ENCODE data around the gene DIO3.
"Not testable (repeated sequence)": the region's sequence is repeated elsewhere in the genome, so short reads cannot be mapped to it uniquely, and the experiment has no call there.

DIO3 gene

DNA sequence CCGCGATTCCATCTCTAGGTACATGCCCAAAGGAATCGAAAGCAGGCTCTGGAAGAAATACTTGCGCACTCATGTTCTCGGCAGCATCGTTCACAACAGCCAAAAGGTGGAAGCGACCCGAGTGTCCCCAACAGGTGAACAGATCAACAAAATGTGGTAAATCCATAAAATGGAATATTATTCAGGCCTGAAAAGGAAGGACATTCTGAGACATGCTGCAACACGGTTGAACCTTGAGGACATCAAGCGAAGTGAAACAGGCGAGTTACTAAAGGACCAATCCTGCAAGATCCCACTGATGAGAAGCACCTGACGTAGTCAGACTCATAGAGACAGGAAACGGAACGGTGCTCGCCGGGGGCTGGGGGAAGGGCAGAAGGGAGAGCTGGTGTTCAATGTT is 17.5 kb upstream of the DIO3 start:
- DNase-seq, result no peak

- no peak for DNase-seq
These were observed 16.7 kb upstream of the DIO3 start for GRCh38 chr14:101544550-101544949.

- DNase-seq, result no peak
These were observed 14.6 kb upstream of the DIO3 start for GRCh38 chr14:101546706-101547105.

DNA sequence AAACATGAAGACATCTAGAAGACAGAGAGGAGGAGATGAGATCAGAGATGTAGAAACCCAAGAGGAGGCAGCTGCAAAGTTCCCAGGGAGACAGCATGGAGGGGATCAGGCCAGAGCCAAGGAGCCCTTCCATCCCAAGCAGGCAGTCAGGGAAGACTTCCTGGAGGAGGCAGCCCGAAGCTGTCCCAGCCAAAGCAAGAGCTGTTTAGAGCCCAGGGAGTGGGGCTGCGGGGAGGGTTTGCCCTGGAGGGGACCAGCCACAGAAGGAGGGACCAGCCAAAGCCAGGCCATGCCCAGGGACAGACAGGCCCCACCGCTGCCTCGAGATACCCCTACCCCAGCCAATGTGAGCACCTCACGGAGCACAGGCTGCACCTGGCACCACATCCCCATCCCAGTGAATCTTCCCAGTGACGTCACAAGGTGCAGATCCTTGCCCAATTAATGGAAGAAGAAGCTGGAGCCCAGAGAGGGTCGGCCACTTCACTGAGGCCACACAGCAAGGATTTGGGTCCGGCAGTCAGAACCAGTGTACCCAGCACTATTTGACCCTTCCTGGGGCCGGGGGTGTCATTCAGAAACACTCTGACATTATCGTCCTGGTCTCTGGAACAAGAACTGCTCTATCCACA is 14.1 kb upstream of the DIO3 start:
- no peak for DNase-seq

DNA sequence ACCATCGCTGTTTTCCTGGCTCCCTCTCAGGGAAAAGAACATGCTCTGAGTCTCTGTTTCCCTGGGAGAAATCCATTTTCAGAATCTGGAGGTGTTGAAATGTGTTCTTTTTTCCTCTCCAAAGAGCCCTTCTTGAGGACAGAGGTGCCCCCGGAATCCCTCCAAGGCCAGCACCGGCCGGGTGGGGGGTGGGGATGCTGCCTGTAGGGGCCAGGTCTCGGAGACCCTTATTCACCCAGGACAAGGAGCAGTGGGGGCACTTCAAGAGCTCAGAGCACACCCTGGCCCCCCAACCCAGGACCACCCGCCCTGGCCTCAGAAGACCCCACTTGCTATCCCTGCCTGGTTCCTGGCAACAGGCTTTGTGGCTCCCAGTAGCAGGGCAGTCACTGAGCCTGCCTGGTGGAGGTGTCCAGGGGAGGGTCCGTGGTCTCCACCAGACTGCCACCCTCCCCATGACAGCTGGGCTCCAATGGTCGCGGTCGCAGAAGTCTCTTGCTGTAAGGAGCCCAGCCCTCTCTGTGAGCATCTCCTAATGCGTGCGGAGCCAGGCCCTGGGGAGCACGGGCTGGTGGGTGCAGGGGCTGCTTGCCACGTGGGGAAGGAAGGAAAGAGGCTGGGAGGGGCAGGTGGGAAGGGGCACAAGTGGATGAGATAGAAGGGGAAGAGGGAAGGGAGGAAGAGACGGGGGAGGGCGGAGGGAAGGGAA is 13.2 kb upstream of the DIO3 start:
- no peak for DNase-seq

DNA sequence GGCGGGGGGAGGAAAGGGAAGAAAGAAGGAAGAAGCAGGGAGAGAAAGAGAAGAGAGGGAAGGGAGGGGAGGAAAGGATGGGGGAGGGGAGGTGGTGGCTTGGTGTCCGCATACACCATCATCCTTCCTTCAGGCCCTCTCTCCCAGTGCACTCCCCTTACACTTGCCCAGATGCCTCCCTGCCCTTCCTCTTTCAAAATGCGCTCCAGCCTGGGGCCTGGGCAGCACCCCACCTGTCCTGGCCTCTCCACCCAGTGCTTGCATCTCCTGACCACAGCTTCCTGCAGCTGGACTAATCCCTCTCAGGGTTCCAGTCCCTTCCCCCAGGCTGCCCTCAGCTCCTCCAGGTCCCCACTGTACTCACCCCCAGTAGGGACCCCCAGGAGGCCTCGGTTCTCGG is 12.6 kb upstream of the DIO3 start:
- no peak for DNase-seq

GRCh38 chr14:101549154-101549553 is 12.1 kb upstream of the DIO3 start:
- no peak for DNase-seq

DNA sequence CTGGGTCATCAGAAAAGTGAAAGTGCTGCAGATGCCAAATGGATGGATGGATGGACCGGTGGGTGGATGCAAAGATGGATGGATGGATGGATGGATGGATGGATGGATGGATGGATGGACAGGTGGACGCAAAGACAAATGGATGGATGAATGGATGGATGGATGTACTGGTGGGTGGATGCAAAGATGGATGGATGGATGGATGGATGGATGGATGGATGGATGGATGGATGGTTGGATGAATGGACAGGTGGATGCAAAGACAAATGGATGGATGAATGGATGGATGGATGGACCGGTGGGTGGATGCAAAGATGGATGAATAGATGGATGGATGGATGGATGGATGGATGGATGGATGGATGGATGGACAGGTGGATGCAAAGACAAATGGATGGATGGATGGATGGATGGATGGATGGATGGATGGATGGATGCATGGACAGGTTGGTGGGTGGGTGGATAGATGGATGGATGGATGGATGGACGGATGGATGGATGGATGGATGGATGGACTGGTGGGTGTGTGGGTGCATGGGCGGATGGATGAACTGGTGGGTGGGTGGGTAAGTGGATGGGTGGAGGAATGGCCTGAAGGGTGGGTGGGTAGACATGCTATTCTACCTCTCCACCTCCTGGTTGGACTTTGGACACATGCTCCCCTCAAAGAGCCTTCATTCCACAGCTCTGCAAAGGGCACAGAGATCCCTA is 10.9 kb upstream of the DIO3 start:
- not testable (repeated sequence) for DNase-seq

DNA sequence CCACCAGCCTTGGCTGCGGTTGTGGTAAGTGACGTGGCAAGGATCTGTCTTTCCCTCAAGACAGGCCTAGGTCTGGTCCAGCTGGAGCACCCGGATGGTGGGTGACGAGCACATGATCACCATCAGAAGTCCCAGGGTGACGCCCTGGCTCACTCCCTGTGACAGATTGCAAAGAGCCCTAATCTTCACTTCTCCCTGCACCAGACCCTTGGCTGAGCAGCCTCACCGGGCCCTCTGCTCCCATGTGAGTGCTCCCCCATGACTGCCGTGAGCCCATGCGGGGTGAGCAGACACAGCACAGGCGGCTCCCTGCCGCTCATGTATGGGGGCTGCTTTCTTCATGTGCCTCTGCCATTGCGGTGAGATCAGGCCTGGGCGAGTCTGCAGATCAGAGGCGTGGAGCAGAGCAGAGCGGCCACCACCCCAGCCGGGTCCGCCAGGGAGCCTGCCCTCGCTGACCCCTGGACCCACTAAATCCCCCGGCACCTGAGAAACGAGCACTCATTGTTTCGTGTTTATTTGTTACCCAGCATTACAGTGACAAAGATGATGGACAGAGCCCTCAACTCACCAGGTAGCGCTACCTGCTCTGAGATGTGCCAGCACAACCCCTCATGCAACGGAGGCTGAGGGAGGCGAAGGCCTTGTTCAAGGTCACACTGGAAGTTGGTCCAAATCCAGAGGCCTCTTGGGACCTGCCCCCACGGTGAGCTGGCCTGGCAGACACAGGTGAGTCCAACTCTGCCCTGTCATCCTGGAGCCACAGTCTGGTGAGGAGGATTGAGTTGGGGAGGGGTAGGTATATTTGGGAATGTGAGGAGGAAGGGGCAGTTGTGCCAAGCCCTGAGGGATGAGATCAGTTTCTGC is 9.3 kb upstream of the DIO3 start:
- no peak for DNase-seq

DNA sequence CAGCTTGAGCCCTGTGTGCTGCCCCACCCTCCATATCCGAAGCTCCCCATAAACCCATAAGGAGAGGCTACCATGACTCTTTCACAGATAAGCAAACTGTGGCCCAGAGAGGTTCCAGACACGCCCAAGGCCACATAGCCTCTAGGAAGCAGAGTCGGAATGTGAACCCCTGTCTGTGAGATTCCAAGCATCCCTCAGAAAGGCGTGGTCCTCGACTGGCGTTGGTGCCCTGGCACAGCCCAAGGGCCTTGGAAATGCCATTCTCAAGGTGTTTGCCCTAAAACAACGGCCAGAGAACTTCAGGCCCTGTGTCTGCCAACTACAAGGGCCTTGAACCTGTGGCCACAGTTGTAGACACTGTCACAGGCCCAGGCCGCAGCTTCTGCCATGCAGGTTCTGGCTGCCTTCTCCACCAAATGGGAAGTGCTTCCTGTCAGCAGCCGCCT is 8.5 kb upstream of the DIO3 start:
- DNase-seq, result no peak

DNA sequence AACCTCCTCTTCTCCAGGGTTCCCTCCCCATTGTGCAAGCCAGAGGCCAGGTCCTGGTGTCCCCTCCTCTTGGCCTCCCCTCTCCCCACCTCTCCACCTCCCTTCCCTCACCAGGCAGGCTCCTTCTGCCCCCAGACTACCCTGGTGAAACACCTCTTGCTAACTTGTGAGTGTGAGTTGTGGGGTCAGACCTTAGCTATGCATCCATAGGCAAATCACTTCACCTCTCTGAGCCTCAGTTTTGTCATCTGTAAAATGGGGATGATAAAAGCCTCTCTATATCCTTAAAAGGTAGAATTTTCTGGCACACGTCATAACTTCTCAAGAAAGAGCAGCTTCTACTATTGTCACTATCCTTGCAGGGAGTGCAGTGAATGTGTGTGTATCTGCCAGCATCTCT is 7.9 kb upstream of the DIO3 start:
- no peak for DNase-seq

GRCh38 chr14:101553931-101554330 is 7.4 kb upstream of the DIO3 start:
- no peak for DNase-seq

DNA sequence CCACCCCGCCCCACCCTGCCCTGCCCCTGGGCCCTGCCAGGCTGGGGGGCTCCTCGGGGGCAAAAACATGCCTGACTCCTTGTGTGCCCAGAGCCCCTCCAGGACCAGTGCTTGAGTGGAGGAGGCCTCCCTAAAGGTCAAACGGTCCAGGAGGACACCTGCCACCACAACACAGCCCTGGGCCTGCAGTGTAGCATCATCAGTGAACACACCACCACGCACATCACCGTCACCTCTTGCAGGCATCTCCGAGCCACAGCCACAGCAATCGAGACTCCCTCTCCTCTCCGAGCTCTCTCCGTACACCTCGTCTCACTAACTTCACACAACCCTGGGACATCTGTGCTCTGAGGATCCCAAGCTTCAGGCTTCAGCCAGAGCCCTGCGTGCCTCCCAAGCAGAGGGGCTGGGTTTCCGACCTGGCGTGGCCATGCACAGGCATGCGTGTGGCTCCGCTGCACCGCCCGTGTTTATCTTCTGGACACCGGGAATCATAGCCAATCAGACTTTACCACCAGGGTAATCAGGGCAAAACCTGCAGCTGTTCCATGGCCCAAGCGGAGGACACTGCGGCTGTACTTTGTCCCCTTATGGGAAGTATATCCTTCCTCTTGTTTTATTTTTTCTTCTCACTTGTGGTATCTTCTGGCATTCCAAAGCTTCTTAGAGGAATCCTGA is 6.2 kb upstream of the DIO3 start:
- DNase-seq, result no peak

DNA sequence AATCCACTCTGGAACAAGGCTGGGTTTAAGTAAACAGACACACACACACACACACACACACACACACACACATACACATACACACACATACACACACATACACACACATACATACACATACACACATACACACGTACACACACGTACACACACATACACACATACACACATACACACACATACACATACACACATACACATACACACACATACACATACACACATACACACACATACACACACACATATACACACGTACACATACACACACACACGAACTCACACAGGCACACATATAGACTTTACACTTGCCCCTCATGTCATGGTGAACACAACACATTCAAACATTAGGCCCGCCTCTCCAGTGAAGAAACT is 5.6 kb upstream of the DIO3 start:
- not testable (repeated sequence) for DNase-seq

DNA sequence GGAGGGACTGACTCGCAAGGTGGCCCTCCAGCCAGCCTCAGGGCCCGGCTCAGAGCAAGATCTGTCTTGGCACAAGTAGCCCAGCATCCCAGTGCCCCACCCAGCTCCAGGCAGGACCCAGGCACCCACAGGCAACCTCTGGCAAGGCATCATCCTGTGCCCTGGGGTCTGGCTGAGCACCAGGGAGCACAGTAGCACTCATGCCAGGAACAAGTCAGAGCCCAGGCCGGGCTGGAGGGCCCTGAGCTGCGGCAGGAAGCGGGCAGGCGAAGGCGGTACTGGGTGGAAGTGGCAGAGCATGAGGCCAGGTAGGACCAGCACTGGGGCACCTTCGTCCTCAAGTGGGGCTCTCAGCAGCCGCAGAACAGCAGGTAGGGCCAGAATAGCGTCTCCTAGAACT is 5.2 kb upstream of the DIO3 start:
- no peak for DNase-seq

DNA sequence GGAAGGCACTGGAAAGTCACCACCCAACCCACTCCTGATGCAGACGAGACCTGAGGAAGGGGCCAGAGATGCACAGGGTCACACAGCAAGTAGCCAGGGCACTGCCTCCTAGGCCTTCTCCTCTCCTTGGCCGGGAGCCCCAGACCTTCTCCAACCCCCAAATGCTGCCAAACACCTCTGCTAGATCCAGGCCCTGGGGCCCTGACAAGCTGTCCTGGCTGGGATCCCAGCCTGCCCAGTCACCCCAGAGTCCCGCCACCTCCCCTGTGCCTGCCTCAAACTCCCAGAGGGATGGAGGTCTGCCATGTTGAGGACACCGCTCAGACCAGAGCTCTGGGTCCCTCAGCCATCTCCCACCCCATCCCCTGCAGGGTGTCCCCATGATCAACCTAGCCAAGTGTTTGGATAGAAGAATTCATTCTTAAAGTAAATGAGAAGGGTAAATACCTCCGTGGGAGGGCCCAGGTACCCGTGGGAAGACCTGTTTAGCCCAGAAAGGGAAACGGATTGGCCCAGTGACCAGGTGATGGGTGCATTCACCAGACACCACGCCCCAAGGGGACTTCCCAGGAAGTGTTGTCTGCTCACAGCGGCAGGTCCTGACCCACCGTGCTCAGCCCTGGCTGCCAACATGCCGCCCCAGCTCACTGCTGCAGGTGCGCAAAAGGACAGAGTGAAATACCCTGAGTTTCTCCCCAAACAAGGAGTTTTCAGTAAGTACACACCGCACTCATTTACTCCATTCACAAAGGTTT is 4.6 kb upstream of the DIO3 start:
- DNase-seq, result no peak

GRCh38 chr14:101557321-101557695 is 4.0 kb upstream of the DIO3 start:
- no peak for DNase-seq

GRCh38 chr14:101557811-101558738 is 3.2 kb upstream of the DIO3 start:
- no peak for DNase-seq

GRCh38 chr14:101558739-101559240 is 2.5 kb upstream of the DIO3 start:
- DNase-seq, result no peak

DNA sequence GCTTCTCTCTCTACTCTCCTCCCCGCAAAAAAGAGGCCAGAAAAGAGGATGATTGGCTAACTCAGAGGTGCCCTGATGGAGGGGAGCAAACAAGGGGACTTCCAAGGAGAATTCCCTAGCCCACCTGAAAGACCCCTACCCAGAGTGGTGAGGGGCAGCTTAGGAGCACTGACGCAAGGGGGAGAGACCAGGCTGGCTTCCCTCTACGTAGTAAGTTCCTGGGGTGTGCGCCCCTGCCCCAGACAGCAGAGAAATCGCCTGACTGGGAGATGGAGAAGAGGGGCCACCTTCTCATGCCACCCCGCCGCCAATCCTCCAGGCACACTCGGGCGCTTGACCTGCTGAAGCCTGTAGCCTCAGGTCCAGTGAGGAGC is 2.1 kb upstream of the DIO3 start:
- DNase-seq, result no peak

Measured in 8988T (cell line).